ENCODE measurements around the gene MTMR3.
"Not testable (repeated sequence)": the region's sequence is repeated elsewhere in the genome, so short reads cannot be mapped to it uniquely, and the experiment has no call there.

The MTMR3 gene

DNA sequence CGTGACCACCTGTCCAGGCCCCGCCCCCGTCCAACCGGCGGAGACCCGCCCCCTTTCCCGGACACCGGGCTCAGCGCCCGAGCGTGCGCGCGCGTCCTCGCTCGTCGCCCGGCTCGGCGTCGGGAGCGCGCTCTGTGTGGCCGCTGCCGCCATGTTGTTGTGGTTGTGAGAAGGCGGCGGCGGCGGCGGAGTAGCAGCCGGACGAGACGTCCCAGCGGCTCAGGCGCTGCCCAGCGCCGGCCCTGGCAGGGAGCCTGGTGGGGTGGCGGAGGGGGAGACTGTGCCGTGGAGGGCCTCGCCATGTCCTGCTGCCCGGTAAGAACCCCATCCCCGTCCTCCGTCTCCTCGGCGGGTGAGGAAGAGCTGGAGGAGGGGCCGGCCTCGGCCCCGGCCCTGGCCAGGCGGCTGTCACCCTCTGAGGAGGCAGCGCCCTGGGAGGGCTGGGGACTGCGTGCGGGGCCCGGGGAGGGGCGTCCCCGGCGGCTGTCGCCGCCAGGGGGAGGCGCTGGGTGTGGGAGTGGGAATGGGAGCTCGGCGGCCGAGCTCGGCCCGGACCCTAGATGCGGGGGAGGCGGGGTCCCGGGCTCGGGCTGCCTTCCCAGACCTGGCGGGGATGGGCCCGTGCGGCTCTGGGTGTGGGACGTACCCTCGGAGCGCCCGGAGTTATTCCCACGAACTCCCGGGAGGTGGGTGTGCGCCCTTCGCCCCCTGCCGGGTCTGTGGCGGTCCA, at the start of gene MTMR3:
TSS of gene MTMR3 (plus strand) at position 130 of the 730 bp plus-strand sequence. CDS start 87,886 bp downstream, outside the sequence.
- DNase-seq (ENCODE audit: extremely low read depth in 1 of 2, low read depth in 1 of 2) = peak; percentile 87

DNA sequence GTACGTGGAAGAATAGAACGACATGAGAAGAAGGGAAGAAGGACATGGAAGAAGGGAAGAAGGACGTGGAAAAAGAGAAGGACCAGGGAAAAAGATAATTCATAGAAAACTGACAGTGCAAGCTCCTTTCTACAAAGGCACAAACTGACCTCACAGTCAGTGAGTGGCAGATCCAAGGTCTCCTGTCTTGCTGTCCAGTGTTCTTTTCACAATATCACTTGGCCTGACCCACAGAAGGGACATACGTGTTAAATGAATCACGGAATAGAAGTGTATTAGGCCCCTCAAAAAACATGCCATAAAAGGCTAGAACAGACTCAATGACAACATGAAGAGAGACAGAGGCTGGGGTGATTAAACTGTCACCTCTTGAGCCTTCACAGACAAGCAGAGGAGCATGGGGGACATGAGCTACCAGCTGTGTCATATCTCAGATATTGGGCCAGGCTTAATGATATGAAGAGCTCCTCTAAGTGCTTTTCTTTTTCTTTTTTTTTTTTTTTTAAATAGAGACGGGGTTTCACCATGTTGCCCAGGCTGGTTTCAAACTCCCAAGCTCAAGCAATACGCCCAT, 49.5 kb upstream of the MTMR3 start:
- no peak for DNase-seq (ENCODE audit: extremely low read depth in 1 of 2, low read depth in 1 of 2)

DNA sequence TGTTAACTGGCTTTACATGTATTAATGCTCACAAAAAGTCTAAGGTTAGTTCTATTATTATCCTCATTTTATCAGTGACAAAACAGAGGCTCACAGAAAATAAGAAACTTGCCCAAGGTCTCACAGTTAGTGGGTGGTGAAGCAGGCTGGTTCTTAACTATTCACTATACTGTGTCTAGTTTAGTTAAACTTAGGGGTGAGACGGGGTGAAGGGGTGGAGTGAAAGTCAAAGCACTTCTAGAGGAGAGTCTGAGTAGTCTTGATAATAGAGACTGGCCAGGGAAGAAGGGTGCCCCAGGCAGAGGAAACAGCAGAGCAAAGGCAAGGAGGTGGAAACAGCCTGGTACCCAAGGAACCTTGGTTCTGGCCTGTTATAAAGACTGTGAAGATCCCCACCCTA, 48.9 kb upstream of the MTMR3 start:
- DNase-seq (ENCODE audit: extremely low read depth in 1 of 2, low read depth in 1 of 2) = no peak

DNA sequence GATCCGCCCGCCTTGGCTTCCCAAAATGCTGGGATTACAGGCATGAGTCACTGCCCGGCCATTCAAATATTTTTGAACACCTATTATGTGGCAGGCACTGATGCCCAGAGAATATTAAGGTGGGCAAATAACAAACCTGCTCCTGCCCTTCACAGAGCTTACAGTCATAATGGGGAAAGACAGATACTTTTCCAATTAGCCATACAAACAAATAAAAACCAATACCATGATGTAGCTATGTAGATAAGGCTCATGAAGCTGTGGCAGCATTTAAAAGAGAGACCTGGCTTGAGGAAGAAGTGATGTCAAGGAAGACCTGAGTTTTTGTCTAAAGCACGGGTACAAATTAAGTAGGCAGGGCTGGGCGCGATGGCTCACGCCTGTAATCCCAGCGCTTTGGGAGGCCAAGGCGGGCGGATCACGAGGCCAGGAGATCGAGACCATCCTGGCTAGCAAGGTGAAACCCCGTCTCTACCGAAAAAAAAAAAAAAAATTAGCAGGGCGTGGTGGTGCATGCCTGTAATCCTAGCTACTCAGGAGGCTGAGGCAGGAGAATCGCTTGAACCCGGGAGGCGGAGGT, 46.1 kb upstream of the MTMR3 start:
- DNase-seq (ENCODE audit: extremely low read depth in 1 of 2, low read depth in 1 of 2) = not testable (repeated sequence)

DNA sequence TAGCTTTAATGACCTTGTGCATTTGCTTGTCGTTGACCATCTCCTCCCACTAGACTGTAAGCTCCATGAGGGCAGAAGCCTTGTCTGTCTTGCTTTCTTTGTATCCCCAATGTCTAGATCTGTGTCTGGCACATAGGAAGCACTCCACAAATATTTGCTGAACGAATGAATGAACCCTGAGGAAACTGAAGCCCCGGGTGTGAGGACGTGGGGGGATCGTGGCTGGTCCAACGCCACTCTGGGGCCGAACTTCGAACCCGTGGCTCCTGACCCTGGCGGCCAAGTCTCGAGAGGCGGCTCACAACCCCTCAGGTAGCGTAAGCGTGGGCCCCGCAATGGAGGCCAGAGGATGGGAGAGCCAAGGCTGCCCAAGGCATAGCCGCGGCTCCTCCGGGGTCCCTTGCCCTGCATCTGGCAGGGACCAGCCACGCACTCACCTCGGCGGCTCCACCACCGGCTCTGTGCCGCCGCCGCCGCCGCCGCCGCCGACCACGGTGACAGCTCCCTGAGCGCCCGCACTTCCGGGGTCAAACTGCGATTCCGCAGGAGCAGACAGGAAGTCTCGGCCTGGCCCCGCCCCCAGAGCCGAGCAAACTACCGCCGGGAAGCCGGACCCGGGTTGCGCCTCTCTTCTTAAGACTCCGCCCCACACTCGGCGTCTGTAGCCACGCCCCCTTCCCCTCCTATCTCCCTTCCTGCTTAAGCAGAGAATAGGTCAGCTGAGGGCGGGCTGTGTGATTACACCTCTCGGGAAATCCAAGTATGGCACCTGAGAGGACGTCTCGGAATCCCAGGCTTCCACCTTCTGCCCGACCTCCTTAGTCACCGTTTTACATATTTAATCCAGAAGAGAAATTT, 45.0 kb upstream of the MTMR3 start, which contains the start of gene ASCC2:
TSS of gene ASCC2 (minus strand) at position 534 of the 858 bp plus-strand sequence. CDS start 5,949 bp downstream, outside the sequence.
- peak; percentile 97 to 100 for DNase-seq (ENCODE audit: extremely low read depth in 1 of 2, low read depth in 1 of 2)

DNA sequence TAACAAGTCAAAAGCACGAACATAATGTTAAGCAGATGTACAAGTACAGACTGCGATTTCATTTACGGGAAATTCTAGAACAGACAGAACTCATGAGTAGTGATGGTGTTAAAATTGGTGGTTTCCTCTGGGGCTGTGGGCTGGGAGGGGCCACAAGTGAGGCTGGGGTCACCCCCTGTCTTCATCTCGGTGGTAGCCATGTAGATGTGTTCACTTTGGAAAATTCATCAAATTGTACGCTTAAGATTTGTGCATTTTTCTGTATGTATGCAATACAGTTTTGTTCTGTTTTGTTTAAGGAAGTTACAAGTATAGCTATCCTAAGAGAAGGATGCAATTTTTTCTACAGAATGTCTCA, 44.4 kb upstream of the MTMR3 start:
- DNase-seq (ENCODE audit: extremely low read depth in 1 of 2, low read depth in 1 of 2) = no peak

DNA sequence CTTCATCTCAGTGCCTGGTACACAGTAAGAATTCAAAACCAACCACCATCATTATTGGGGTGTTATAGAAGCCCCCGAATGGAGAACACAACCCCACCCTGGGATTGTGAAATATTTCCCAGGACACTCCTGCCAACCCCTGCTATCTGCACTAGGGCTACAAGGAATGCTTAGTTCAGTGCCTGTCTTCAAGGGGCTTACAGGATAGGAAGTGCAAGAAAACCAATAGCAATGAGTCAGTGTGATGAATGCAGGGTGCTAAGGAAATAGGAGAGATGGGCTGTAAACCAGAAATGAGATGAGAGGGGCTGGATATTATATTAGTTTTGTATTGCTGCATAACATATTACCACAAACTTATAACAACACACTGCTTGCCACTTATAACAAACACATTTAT, 43.9 kb upstream of the MTMR3 start:
- DNase-seq (ENCODE audit: extremely low read depth in 1 of 2, low read depth in 1 of 2) = no peak

DNA sequence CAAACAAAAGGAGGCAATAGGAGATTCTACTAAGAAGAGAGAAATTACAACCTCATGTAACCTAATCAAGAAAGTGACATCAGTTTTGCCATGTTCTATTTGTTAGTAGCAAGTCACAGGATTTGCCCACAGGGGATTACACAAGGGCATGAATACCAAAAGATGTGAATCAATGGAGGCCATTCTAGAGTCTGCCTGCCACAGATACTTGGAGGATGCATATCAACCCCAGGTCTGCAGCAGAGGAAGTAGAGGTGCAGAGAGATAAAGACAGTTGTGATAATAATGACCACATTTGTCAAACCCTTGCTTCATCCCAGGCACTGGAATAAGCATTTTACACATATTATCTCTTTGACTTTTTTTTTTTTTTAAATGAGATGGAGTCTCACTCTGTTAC, 42.5 kb upstream of the MTMR3 start:
- DNase-seq (ENCODE audit: extremely low read depth in 1 of 2, low read depth in 1 of 2) = no peak

DNA sequence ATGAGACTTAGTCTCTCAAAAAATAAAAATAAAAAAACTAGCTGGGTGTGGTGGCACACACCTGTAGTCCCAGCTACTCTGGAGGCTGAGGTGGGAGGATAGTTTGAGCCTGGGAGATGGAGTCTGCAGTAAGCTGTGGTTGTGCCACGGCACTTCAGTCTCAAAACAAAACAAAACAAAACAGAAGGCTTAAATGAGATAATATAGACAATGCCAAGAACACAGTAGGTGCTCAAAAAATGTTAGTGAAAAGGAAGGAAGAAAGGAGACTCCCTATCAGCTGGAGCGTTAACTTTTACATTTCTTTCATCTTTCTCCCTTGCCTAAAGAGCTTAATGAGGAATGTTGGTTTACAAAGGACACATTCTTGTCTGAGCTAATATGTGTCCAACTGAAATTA, 40.8 kb upstream of the MTMR3 start:
- no peak for DNase-seq (ENCODE audit: extremely low read depth in 1 of 2, low read depth in 1 of 2)

DNA sequence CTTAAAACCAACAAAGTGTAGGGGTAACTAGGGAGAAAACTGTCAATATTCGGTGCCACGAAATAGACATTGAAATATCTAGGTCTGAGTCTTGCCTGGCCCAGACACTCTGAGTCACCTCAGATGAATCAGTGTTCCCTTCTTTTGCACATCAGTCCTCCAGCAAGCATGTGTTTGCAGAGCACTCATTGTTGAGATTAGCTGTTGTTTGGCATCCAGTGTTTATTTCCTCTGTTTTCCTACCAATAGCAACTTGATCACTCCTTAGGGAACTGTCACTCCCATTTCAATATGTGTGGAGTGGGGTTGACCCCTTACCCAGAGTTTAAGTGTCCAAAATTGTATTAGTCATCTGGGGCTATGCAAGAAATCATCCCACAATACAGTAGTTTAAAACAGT, 40.2 kb upstream of the MTMR3 start:
- DNase-seq (ENCODE audit: extremely low read depth in 1 of 2, low read depth in 1 of 2) = no peak

DNA sequence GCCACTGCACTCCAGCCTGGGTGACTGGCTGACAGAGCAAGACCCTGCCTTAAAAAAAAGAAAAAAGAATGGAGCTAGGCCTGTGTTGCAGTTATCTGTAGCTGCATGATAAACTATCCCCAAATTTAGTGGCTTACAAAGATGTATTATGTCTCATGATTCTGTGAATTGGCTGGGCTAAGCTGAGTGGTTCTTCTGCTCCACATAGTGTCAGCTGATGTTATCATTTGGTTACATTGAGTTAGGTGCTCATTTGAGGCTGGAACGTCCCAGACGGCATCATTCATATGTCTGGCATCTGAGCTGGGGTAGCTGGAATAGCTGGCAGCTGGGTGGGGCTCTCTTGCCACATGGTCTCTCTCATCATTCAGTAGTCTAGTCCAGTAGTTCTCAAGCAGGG, 36.7 kb upstream of the MTMR3 start:
- DNase-seq (ENCODE audit: extremely low read depth in 1 of 2, low read depth in 1 of 2) = no peak

DNA sequence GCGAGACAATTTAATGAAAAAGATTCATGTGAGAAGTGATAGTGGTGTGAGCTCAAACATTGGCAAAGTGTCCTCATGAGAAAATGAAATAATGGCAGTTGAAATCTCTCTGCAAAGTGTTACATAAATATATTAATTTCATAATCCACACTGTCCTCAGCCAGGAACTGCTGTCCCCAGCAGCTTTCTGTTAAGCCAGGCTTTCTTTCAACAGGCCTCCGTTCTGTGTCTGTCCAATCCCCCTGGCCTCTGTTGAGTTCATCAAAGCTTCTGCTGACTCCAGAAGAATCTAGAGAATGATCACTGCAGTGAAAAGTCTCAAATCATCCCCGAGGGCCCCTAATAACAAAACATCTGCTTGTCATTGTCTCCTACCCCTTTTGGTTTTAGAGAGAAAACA, 34.9 kb upstream of the MTMR3 start:
- DNase-seq (ENCODE audit: extremely low read depth in 1 of 2, low read depth in 1 of 2) = no peak

DNA sequence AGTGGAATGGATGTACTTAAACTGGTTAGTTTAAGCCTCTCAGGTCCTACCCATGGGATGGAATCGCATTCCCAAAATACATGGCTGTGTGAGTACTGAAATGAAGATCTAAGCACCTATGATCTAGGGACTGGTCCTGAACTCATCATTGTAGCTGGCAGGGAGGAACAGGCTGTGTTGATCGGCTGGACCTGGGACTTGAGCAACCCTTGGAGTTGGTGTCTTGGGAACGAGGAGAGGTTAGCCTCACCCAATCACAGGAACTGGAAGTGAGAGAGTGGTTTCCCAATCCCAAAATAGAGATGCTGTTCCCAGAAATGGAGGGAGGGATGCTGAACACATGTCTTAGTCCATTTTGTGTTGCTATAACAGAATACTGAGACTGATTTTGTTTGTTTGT, 28.5 kb upstream of the MTMR3 start:
- DNase-seq (ENCODE audit: extremely low read depth in 1 of 2, low read depth in 1 of 2) = no peak

DNA sequence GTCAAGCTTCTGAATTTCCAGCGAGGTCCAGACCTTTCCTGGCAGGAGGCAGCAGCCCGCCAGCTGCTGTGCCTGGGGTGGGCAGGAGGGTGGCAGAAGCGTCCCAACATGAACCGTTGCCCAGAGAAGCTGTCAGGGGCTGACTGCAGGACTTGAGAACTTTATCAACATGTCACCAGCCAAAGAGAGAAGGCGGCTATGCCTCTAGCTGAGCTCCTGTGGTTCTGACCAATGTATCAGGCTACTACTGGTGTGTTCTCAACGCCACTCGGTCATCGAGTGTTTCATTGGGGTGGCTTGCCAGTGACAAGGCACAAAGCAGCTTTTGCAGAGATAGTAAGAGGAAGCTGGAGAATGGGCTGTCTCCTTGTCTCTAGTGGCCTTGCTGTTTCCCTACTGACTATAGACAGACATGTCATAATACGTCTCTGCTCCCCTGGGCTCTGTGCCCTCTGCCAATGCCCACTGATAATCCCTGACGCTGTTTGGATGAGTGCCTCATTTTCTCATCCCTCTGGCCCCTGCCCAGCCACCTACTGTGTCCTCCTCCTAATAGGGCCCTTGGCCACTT, 27.3 kb upstream of the MTMR3 start:
- DNase-seq (ENCODE audit: extremely low read depth in 1 of 2, low read depth in 1 of 2) = no peak

DNA sequence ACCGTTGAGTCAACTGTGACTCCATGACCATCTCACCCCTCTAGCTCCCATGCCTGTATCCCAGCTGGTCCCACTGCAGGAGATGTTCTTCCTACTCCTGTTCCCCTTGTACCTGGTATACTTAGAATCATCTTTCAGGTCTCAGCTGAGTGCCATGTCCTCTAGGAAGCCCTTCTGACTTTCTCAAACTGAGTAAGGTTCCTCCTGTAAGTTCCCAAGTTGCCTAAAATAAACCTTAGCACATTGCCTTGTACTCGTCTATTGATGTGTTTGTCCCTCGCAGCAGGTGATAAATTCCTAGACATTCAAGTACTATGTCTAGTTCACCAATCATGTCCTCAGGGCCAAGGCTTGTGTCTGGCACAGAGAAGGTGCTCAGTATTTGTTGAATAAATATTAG, 26.5 kb upstream of the MTMR3 start:
- DNase-seq (ENCODE audit: extremely low read depth in 1 of 2, low read depth in 1 of 2) = no peak

DNA sequence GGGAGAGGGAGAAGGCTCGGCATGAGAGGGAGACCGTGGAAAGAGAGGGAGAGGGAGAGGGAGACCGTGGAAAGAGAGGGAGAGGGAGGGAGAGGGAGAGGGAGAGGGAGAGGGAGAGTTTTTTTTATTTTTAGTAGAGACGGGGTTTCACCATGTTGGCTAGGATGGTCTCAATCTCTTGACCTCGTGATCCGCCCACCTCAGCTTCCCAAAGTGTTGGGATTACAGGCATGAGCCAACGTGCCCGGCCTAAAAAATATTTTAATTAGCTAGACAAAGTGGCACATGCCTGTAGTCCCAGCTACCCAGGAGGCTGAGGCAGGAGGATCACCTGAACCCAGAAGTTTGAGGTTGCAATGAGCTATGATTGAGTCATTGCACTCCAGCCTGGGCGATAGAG, 23.9 kb upstream of the MTMR3 start:
- not testable (repeated sequence) for DNase-seq (ENCODE audit: extremely low read depth in 1 of 2, low read depth in 1 of 2)

DNA sequence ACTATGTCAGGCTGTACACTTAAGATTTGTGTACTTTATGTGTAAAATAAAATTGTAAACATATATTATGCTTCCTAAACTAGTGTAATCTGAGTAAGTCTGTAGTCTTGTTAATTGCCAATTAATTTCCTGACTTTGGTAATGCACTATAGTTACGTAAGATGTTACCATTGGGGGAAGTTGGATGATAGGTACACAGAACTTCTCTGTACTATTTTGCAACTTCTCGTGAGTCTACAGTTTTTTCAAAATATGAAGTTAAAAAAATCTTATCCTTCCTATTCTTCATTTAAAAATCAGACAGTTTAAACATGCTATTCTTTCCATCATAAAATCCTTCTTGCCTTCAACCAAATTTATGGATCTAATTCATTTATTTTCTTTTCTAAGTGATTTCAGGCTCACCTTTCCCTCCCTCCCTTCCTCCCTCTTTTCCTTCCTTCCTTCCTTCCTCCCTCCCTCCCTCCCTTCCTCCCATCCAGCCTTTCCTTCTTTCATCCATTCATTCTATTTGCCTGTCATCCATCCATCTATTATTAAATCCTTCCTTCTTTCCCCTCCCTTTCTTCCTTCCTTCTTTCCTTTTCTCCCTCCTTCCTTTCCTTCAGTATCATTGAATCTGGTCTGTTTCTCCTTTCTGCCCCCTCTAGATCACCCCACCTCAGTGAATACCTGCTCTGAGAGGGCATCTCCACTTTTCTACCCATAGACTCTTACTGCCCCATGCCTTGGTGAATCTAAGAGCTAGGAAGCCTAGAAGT, 22.8 kb upstream of the MTMR3 start:
- DNase-seq (ENCODE audit: extremely low read depth in 1 of 2, low read depth in 1 of 2) = no peak

DNA sequence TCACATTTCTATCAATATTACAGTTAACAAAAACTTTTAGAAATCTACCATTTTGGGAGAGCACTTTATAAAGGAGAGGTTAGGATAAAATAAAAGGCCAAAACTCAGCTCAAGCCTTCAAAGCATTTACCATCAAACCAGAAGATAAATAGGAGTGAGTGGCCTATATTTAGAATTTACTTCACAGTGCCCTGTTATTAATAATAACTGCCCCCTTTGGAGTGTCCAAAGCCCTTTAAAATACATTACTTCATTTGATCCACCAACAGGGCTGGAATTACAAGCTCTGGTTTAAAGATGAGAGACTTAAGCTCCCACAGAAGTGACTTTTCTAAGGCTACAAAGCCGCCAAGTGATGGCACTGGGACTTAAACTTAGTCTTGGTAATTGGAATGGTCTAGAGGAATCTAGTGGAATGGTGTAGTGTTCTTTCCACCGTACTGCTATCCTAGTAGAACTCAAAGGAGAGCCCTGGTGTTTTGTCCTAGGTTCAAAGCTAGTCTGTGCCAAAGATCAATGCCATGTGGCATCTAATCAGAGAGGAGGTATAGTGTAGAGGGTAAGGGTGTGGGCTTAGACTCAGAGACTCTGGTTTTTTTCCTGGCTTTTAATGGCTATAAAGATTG, 21.2 kb upstream of the MTMR3 start:
- no peak for DNase-seq (ENCODE audit: extremely low read depth in 1 of 2, low read depth in 1 of 2)

DNA sequence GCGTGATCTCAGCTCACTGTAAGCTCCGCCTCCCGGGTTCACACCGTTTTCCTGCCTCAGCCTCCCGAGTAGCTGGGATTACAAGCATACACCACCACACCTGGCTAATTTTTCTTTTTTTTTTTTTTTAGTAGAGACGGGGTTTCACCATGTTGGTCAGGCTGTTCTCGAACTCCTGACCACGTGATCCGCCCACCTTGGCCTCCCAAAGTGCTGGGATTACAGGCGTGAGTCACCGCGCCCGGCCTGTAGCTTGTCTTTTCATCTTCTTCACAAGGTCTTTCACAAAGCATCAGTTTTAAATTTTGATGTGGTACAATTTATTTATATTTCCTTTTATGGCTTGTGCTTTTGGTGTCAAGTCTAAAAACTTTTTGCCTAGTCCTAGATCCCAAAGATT, 17.4 kb upstream of the MTMR3 start:
- DNase-seq (ENCODE audit: extremely low read depth in 1 of 2, low read depth in 1 of 2) = not testable (repeated sequence)

DNA sequence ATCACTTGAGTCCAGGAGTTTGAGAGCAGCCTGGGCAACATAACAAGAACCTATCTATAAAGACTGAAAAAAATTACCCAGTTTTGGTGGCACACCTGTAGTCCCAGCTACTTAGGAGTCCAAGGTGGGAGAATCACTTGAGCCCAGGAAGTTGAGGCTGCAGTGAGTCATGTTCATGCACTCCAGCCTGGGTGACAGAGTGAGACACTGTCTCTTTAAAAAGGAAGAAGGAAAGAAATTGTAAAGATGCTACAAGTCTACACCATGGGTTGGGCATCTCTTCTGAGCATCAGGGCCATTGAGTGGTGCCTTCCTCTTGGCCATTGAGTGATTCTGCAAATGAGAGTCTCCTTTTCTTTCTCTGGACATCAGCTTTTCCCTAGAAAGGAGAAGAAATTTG, 15.7 kb upstream of the MTMR3 start:
- no peak for DNase-seq (ENCODE audit: extremely low read depth in 1 of 2, low read depth in 1 of 2)

All from stimulated activated CD8-positive, alpha-beta memory T cell treated with anti-CD3 and anti-CD28 coated beads, Interleukin-7, amount 100 ng/mL, for 48 hours (primary cell).